ENCODE measurements around the gene FAM110A.

GRCh38 chr20:796921-797320 lies 36.6 kb upstream of the FAM110A start:
- TF ChIP-seq CTCF (IDR thresholded peaks at IDR 0.05) (no peak), POLR2A (IDR thresholded peaks at IDR 0.05) (no peak), POLR2AphosphoS5 (IDR thresholded peaks at IDR 0.05) (no peak)

Data from gastroesophageal sphincter (tissue), 3 donors.